ENCODE data around the gene ZXDC. TPM values are rescaled to one million over a fixed set of nuclear protein-coding genes. Genes with fewer than 3 reads are reported as not detected.

ZXDC gene
- total and polyA plus RNA-seq, 2 donors from 2014 or later: 11.4 to 44.8 TPM

DNA sequence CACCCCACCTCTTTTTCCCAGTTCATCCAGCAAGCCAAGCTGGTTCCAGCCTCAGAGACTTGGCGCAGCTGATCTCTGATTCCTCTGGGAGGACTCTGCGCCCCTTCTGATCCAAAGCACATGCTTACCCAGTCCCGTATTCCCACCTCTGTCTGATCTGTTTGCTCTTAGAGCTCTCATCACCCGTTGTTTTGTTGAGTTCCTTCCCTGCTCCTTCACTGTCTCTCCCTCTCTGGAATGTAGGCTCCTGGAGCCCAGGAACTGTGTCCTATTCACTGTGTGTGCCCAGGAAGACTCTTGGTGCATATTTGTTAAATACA is 1.3 kb upstream of the ZXDC start:
- Histone ChIP-seq H3K9ac (ENCODE audit: low read length in 3 of 3) (no peak overlapping the region), H3K27ac (ENCODE audit: low read depth in 2 of 2, low read length in 2 of 2) (no peak overlapping the region), H3K4me3 (ENCODE audit: low read length in 3 of 3) (no peak overlapping the region), H3K4me1 (ENCODE audit: control insufficient read depth in 2 of 3, insufficient read depth in 2 of 3, low read depth in 1 of 3, low read length in 3 of 3) (peaks cover 5 to 24% (median 16%) of the 10 kb centered on the region in 3 donors), H3K27me3 (ENCODE audit: control insufficient read depth, insufficient read depth, low read length) (no peaks in the 10 kb centered on the region), H3K36me3 (ENCODE audit: control insufficient read depth in 2 of 3, insufficient read depth in 3 of 3, low read length in 3 of 3) (peaks cover 0 to 2% (median 0%) of the 10 kb centered on the region in 3 donors), H3K9me3 (ENCODE audit: control insufficient read depth in 2 of 3, insufficient read depth in 1 of 3, low read length in 3 of 3) (no peaks in the 10 kb centered on the region)
- TF ChIP-seq CTCF (IDR thresholded peaks at IDR 0.05; ENCODE audit: borderline replicate concordance, extremely low read depth, insufficient read depth): no peak
- intact Hi-C loops (cut with DNase I): no loop called here
- FAIRE-seq: no peak
- DNase-seq: peak in 1 of 5 donors; percentile 59

DNA sequence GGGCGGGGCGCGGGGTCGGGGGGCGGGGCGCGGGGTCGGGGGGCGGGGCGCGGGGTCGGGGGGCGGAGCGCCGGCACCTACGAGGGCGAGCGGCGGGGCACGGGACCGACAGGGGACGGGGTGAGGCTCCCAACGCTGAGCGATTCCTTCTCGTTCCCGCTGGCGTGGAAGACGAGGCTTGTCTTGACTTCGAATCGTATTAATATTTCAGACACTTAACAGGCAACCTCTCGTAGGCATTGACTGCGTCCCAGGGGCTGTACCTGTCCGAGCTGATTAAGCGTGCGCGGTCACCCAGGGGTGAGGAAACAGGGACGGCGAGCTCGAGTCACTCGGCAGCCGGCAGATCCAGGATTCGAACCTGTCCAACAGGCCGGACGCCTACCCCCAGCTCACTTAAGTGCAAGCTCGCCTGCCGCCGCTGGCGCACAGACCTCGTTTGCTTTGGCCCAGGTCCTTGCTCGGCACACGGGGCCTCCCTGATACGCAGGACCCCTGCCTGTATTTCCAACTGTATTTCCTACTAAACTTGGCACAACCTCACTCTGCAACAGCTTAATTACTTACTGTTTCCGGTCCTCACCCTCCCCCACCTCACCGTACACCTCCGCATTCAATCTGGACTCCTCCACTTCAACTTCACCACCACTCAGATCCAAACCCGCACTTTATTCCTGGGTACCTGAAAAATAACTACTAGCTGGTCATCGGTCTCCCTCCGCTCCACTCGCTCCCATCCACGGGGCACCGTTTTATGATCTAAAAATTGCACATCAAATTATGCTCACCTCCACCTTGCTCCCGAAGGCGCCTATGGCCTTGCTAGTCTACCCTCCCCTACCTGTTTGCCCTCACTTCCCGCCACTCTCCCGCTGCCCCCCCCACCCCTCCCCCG is 722 bp upstream of the ZXDC start:
- intact Hi-C loops (cut with DNase I): no loop called here
- FAIRE-seq: no peak
- Histone ChIP-seq H3K9ac (ENCODE audit: low read length in 3 of 3) (peak overlapping the region; percentile 71 to 91 (median 74)), H3K9me3 (ENCODE audit: control insufficient read depth in 2 of 3, insufficient read depth in 1 of 3, low read length in 3 of 3) (no peaks in the 10 kb centered on the region), H3K4me1 (ENCODE audit: control insufficient read depth in 2 of 3, insufficient read depth in 2 of 3, low read depth in 1 of 3, low read length in 3 of 3) (peaks cover 5 to 25% (median 16%) of the 10 kb centered on the region in 3 donors), H3K36me3 (ENCODE audit: control insufficient read depth in 2 of 3, insufficient read depth in 3 of 3, low read length in 3 of 3) (peaks cover 0 to 2% (median 2%) of the 10 kb centered on the region in 3 donors), H3K4me3 (ENCODE audit: low read length in 3 of 3) (peak overlapping the region; percentile 74 to 94 (median 89)), H3K27me3 (ENCODE audit: control insufficient read depth, insufficient read depth, low read length) (no peaks in the 10 kb centered on the region), H3K27ac (ENCODE audit: low read depth in 2 of 2, low read length in 2 of 2) (peak overlapping the region; percentile 90 to 92)
- TF ChIP-seq CTCF (IDR thresholded peaks at IDR 0.05; ENCODE audit: borderline replicate concordance, extremely low read depth, insufficient read depth): no peak
- peak; percentile 56 to 93 (median 79) for DNase-seq

- intact Hi-C loops (cut with DNase I): no loop called here
- FAIRE-seq: no peak
- peak overlapping the region; percentile 87 to 88 for H3K27ac ChIP-seq (ENCODE audit: low read depth in 2 of 2, low read length in 2 of 2)
- no peaks in the 10 kb centered on the region for H3K9me3 ChIP-seq (ENCODE audit: control insufficient read depth in 2 of 3, insufficient read depth in 1 of 3, low read length in 3 of 3)
- peaks cover 5 to 25% (median 16%) of the 10 kb centered on the region in 3 donors for H3K4me1 ChIP-seq (ENCODE audit: control insufficient read depth in 2 of 3, insufficient read depth in 2 of 3, low read depth in 1 of 3, low read length in 3 of 3)
- TF ChIP-seq CTCF (IDR thresholded peaks at IDR 0.05; ENCODE audit: borderline replicate concordance, extremely low read depth, insufficient read depth): no peak
- peak; percentile 44 to 89 (median 72) for DNase-seq
- peaks cover 11 to 19% (median 11%) of the 10 kb centered on the region in 3 donors for H3K36me3 ChIP-seq (ENCODE audit: control insufficient read depth in 2 of 3, insufficient read depth in 3 of 3, low read length in 3 of 3)
- H3K4me3 ChIP-seq (ENCODE audit: low read length in 3 of 3): peak overlapping the region; percentile 68 to 87 (median 76)
- no peaks in the 10 kb centered on the region for H3K27me3 ChIP-seq (ENCODE audit: control insufficient read depth, insufficient read depth, low read length)
- peak overlapping the region; percentile 62 to 81 (median 74) for H3K9ac ChIP-seq (ENCODE audit: low read length in 3 of 3)
Observed at GRCh38 chr3:126474498-126475412, 936 bp downstream of the ZXDC start.
